ENCODE measurements around the gene ANKRD17.
"Not testable (repeated sequence)": the region's sequence is repeated elsewhere in the genome, so short reads cannot be mapped to it uniquely, and the experiment has no call there.

The ANKRD17 gene

GRCh38 chr4:73244945-73245601 is 13.5 kb downstream of the ANKRD17 start:
- no peak for DNase-seq

- no peak for DNase-seq
These were observed 21.6 kb downstream of the ANKRD17 start for GRCh38 chr4:73237044-73237443.

GRCh38 chr4:73236151-73236550 is 22.4 kb downstream of the ANKRD17 start:
- no peak for DNase-seq

- DNase-seq = no peak
These were observed 23.9 kb downstream of the ANKRD17 start for GRCh38 chr4:73234712-73235111.

- no peak for DNase-seq
These were observed 26.8 kb downstream of the ANKRD17 start for GRCh38 chr4:73231518-73232487.

GRCh38 chr4:73230865-73231517 is 27.6 kb downstream of the ANKRD17 start:
- no peak for DNase-seq

GRCh38 chr4:73228800-73229199 is 29.8 kb downstream of the ANKRD17 start:
- not testable (repeated sequence) for DNase-seq

- no peak for DNase-seq
These were observed 33.7 kb downstream of the ANKRD17 start for GRCh38 chr4:73224886-73225285.

- no peak for DNase-seq
These were observed 35.3 kb downstream of the ANKRD17 start for GRCh38 chr4:73223258-73223650.

- DNase-seq = peak; percentile 81
These were observed 35.9 kb downstream of the ANKRD17 start for GRCh38 chr4:73222466-73223257.

GRCh38 chr4:73221734-73222133 is 36.9 kb downstream of the ANKRD17 start:
- DNase-seq = no peak

GRCh38 chr4:73220815-73221214 is 37.8 kb downstream of the ANKRD17 start:
- no peak for DNase-seq

GRCh38 chr4:73213916-73214653 is 44.5 kb downstream of the ANKRD17 start:
- no peak for DNase-seq

GRCh38 chr4:73212982-73213730 is 45.4 kb downstream of the ANKRD17 start:
- DNase-seq = no peak

- DNase-seq = no peak
These were observed 46.6 kb downstream of the ANKRD17 start for GRCh38 chr4:73211968-73212367.

- no peak for DNase-seq
These were observed 50.2 kb downstream of the ANKRD17 start for GRCh38 chr4:73208376-73208775.

- no peak for DNase-seq
These were observed 52.4 kb downstream of the ANKRD17 start for GRCh38 chr4:73206236-73206635.

GRCh38 chr4:73205482-73205881 is 53.1 kb downstream of the ANKRD17 start:
- DNase-seq = no peak

- DNase-seq = not testable (repeated sequence)
These were observed 54.6 kb downstream of the ANKRD17 start for GRCh38 chr4:73203976-73204375.

- DNase-seq = no peak
These were observed 61.4 kb downstream of the ANKRD17 start for GRCh38 chr4:73197220-73197619.

GRCh38 chr4:73194064-73194463 is 64.5 kb downstream of the ANKRD17 start:
- no peak for DNase-seq
